Mucosa of gallbladder (tissue), 1 donor: ENCODE data around the gene DPF3. TPM values are rescaled to one million over a fixed set of nuclear protein-coding genes. Genes with fewer than 3 reads are reported as not detected.

Source experiments
- total RNA-seq: library from RNA; stranded (reverse); gene quantifications from one replicate; pipeline ENCODE4 v1.2.1, GENCODE V29; 2021
- donor health status: DM: no; HTN: no; CAD: no.

Gene DPF3
- total RNA-seq, 1 donor from 2014 or later = 4.5 TPM

Other genes with a start within 250 kb of the DPF3 start
- 14.7 TPM for gene DCAF4, start 32.4 kb upstream of the DPF3 start, total RNA-seq
- 24.9 TPM for gene ZFYVE1, start 133.0 kb upstream of the DPF3 start, total RNA-seq
- gene RBM25, start 164.4 kb upstream of the DPF3 start, total RNA-seq = 49.3 TPM
- gene PSEN1, start 242.4 kb upstream of the DPF3 start, total RNA-seq = 91.9 TPM